ENCODE data around the gene SRRM3.

GRCh38 chr7:76272851-76273497, 71.3 kb downstream of the SRRM3 start:
- no peak for TF ChIP-seq CTCF (IDR thresholded peaks at IDR 0.05)
- no peak for TF ChIP-seq POLR2A (IDR thresholded peaks at IDR 0.05)

Measured in esophagus squamous epithelium (tissue), 4 donors.